A549 (cell line): ENCODE results near the gene MLC1.

Experiments used
- EP300 ChIP-seq, 2 experiments: fragments of >200 bp; sonication (Bioruptor Twin); formaldehyde crosslinking; IDR thresholded peaks; 2 replicates in 1 of 2; 3 replicates in 1 of 2; pipeline ENCODE4 v1.6.1; 2016 to 2017
- RFX5 ChIP-seq: fragments of 450-650 bp; IDR thresholded peaks from 2 replicates; pipeline ENCODE4 v1.7.1; 2014; ENCODE audit warnings: antibody characterized with exemption, mild to moderate bottlenecking, moderate library complexity
- TF ChIP-seq, protein P1 (sequence below): fragments of >200 bp; sonication (Bioruptor Twin); formaldehyde crosslinking; IDR thresholded peaks from 3 replicates; pipeline ENCODE4 v1.5.1; 2016

DNA sequence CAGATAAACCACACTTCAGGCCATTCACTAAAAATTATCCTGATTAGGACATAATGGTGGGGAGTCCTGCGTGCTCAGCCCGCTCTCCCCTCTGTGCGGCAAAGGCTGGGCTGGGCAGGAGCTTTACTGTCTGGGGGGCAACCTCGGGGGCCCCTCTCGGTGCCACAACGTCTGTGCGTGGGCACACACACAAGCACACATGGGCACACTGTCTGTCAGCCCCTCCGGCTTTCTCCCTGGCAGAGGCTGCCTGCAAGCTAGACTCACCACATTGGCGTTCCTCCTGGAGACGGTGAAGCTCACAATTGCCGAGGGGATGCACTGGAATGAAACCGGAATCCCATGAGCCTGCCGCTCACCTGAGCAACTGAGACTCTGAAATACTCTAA, 5.2 kb downstream of the MLC1 start:
- TF ChIP-seq RFX5 (no peak), EP300 (IDR thresholded peaks at IDR 0.05) (no peak)
- TF ChIP-seq, protein P1, sequence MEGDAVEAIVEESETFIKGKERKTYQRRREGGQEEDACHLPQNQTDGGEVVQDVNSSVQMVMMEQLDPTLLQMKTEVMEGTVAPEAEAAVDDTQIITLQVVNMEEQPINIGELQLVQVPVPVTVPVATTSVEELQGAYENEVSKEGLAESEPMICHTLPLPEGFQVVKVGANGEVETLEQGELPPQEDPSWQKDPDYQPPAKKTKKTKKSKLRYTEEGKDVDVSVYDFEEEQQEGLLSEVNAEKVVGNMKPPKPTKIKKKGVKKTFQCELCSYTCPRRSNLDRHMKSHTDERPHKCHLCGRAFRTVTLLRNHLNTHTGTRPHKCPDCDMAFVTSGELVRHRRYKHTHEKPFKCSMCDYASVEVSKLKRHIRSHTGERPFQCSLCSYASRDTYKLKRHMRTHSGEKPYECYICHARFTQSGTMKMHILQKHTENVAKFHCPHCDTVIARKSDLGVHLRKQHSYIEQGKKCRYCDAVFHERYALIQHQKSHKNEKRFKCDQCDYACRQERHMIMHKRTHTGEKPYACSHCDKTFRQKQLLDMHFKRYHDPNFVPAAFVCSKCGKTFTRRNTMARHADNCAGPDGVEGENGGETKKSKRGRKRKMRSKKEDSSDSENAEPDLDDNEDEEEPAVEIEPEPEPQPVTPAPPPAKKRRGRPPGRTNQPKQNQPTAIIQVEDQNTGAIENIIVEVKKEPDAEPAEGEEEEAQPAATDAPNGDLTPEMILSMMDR, result no peak
